GM18498 (cell line): ENCODE data around the gene PCLO.
"Not testable (repeated sequence)": the region's sequence is repeated elsewhere in the genome, so short reads cannot be mapped to it uniquely, and the experiment has no call there.

Experiments used
- ATAC-seq: cut with Tn5 transposase; IDR thresholded peaks from one replicate; pipeline ENCODE4 v1.9.1; 2021; ENCODE audit warnings: mild to moderate bottlenecking, moderate library complexity; ENCODE audit not compliant: unreplicated experiment

PCLO gene

GRCh38 chr7:83130623-83131545 lies 31.8 kb downstream of the PCLO start:
- ATAC-seq: no peak

GRCh38 chr7:83130191-83130590 lies 32.5 kb downstream of the PCLO start:
- ATAC-seq: no peak

- ATAC-seq: no peak
These were observed 43.2 kb downstream of the PCLO start for GRCh38 chr7:83119494-83119893.

- ATAC-seq: no peak
These were observed 43.7 kb downstream of the PCLO start for GRCh38 chr7:83119026-83119382.

GRCh38 chr7:83118347-83119025 lies 44.2 kb downstream of the PCLO start:
- no peak for ATAC-seq

- ATAC-seq: no peak
These were observed 45.2 kb downstream of the PCLO start for GRCh38 chr7:83117466-83117865.

GRCh38 chr7:83111391-83111790 lies 51.3 kb downstream of the PCLO start:
- ATAC-seq: no peak

- ATAC-seq: no peak
These were observed 53.3 kb downstream of the PCLO start for GRCh38 chr7:83109352-83109751.

- no peak for ATAC-seq
These were observed 56.7 kb downstream of the PCLO start for GRCh38 chr7:83105948-83106347.

- ATAC-seq: no peak
These were observed 57.6 kb downstream of the PCLO start for GRCh38 chr7:83105063-83105462.

GRCh38 chr7:83101530-83101929 lies 61.2 kb downstream of the PCLO start:
- ATAC-seq: no peak

- ATAC-seq: no peak
These were observed 66.6 kb downstream of the PCLO start for GRCh38 chr7:83096065-83096580.

- no peak for ATAC-seq
These were observed 77.4 kb downstream of the PCLO start for GRCh38 chr7:83085299-83085698.

- ATAC-seq: not testable (repeated sequence)
These were observed 82.8 kb downstream of the PCLO start for GRCh38 chr7:83079879-83080278.

- ATAC-seq: no peak
These were observed 85.4 kb downstream of the PCLO start for GRCh38 chr7:83077328-83077727.

GRCh38 chr7:83072576-83073517 lies 89.8 kb downstream of the PCLO start:
- ATAC-seq: no peak

GRCh38 chr7:83065714-83066113 lies 97.0 kb downstream of the PCLO start:
- ATAC-seq: no peak

GRCh38 chr7:83060218-83060617 lies 102.5 kb downstream of the PCLO start:
- no peak for ATAC-seq

- no peak for ATAC-seq
These were observed 104.0 kb downstream of the PCLO start for GRCh38 chr7:83058667-83059066.

GRCh38 chr7:83055197-83055596 lies 107.5 kb downstream of the PCLO start:
- no peak for ATAC-seq

GRCh38 chr7:83054472-83054871 lies 108.2 kb downstream of the PCLO start:
- ATAC-seq: no peak
